Right cardiac atrium (tissue), 5 donors: ENCODE results near the gene BRD1. TPM values are rescaled to one million over a fixed set of nuclear protein-coding genes. Genes with fewer than 3 reads are reported as not detected.

ENCODE experiments used
- ATAC-seq, 2 donors: fragments of 200-7000 bp; cut with Tn5 transposase; one replicate each; pipeline versions ENCODE4 v1.8.0 to v1.9.1; 2020; ENCODE audit warnings: moderate library complexity in 2 of 2, mild to moderate bottlenecking in 1 of 2
- DNase-seq, 3 donors: peaks; one replicate each; pipeline ENCODE4 v3.0.0-alpha.2; 2020
- H3K27ac ChIP-seq: one replicate; pipeline ENCODE4 v1.5.1; 2013; ENCODE audit warnings: mild to moderate bottlenecking, low read length, control low read depth, moderate library complexity
- H3K27me3 ChIP-seq: one replicate; pipeline ENCODE4 v1.6.1; 2013; ENCODE audit not compliant: control insufficient read depth, insufficient read depth
- H3K4me1 ChIP-seq: one replicate; pipeline ENCODE4 v1.6.1; 2013; ENCODE audit warnings: low read length; ENCODE audit not compliant: control insufficient read depth, insufficient read depth
- H3K4me3 ChIP-seq: one replicate; pipeline ENCODE4 v1.5.1; 2013; ENCODE audit warnings: low read length, control low read depth
- H3K9me3 ChIP-seq: one replicate; pipeline ENCODE4 v1.6.1; 2013; ENCODE audit warnings: low read length; ENCODE audit not compliant: control insufficient read depth
- WGBS: extraction: QIAGEN DNeasy Blood & Tissue Kit; methylation state at CpG from one replicate; pipeline ENCODE4 v1.1.7; 2013; 5-methylcytosine and 5-hydroxymethylcytosine counted together
- intact Hi-C, 4 donors: fragments of 100-400 bp; cut with DNase I; formaldehyde crosslinking; loops; one replicate each; pipeline versions ENCODE4 v1.11.0 to v1.14.0; 2022 to 2023
- polyA plus RNA-seq: library from polyadenylated mRNA; stranded (reverse); fragments of 200-250 nt; gene quantifications from one replicate; pipeline ENCODE4 v1.2.3, GENCODE V29; 2013
- total RNA-seq, 4 donors: library from RNA; stranded (reverse); fragmentation: NEBNext Ultra II Directional; extraction: Animal tissue kit (Norgen Biotek cat#: 25700); gene quantifications; one replicate each; pipeline ENCODE4 v1.2.1, GENCODE V29; 2021
- donor health status: healthy with polysubstance abuse.
- donor health status: DM: no; HTN: yes; CAD: no.
- donor health status: DM: no; HTN: no; CAD: no.
- donor health status: DM: no; HTN: yes; CAD: no; lungs with severe emphysema.
- donor health status: DM: yes; HTN: yes; CAD: no.

BRD1 gene
- total and polyA plus RNA-seq, 5 donors: 16.3 to 19.4 (median 18.2) TPM

- Histone ChIP-seq H3K27ac (no peak overlapping the region), H3K9me3 (no peaks in the 10 kb centered on the region), H3K27me3 (no peaks in the 10 kb centered on the region), H3K4me1 (peaks cover 7% of the 10 kb centered on the region), H3K4me3 (no peak overlapping the region)
- intact Hi-C loops: no loop called here
- no peak for DNase-seq
- 72% methylated on average over 5 of the region's 5 CpGs for WGBS
- no peak for ATAC-seq
Measured at GRCh38 chr22:49810363-49811019, 17.2 kb downstream of the BRD1 start.

DNA sequence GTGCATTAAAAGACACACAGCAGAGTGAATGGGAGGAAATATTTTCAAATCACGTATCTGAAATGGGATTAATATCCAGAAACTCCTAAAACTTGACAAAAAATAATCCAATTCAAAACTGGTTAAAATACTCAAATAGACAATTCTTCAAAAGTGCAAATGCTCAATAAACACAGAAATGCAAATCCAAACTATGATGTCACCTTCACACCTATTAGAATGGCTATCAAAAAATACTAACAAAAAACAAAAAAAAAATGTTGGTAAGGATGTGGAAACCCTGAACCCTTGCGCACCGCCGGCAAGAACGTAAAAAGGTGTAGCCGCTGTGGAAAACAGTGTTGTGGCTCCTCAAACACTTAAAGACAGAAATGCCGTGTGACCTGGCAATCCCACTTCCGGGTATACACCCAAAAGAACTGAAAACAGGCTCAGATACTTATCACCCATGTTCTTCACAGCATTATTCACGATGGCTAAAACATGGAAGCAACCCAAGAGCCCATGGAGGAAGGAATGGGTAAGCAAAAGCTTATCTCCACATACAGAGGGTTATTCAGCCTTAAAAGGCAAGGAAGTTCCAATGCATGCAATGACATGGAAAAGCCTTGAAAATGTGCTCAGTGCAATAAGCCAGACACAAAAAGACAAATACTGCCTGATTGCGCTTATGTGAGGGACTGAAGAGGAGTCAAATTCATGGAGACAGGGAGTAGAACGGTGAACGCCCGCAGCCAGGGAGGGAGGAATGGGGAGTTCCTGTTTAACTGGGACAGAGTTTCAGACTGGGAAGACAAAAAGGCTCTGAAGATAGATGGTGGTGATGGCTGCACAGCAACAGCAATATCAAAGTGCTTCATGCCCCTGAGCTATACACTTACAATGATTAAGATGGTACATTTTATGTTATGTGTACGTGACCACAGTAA lies 19.6 kb downstream of the BRD1 start:
- WGBS: 81% methylated on average over 14 of the region's 14 CpGs
- DNase-seq: no peak
- no peaks in the 10 kb centered on the region for H3K9me3 ChIP-seq
- no peaks in the 10 kb centered on the region for H3K27me3 ChIP-seq
- H3K27ac ChIP-seq: no peak overlapping the region
- H3K4me3 ChIP-seq: no peak overlapping the region
- ATAC-seq: peak in 1 of 2 donors; percentile 25
- H3K4me1 ChIP-seq: peaks cover 7% of the 10 kb centered on the region
- intact Hi-C loops: no loop called here

GRCh38 chr22:49807129-49807528 lies 20.5 kb downstream of the BRD1 start:
- H3K27me3 ChIP-seq: no peaks in the 10 kb centered on the region
- peaks cover 7% of the 10 kb centered on the region for H3K4me1 ChIP-seq
- H3K9me3 ChIP-seq: no peaks in the 10 kb centered on the region
- ATAC-seq (no peak), DNase-seq (peak in 1 of 3 donors; percentile 0)
- H3K4me3 ChIP-seq: no peak overlapping the region
- intact Hi-C loops: no loop called here
- H3K27ac ChIP-seq: no peak overlapping the region
- 95% methylated on average over 8 of the region's 8 CpGs for WGBS

DNA sequence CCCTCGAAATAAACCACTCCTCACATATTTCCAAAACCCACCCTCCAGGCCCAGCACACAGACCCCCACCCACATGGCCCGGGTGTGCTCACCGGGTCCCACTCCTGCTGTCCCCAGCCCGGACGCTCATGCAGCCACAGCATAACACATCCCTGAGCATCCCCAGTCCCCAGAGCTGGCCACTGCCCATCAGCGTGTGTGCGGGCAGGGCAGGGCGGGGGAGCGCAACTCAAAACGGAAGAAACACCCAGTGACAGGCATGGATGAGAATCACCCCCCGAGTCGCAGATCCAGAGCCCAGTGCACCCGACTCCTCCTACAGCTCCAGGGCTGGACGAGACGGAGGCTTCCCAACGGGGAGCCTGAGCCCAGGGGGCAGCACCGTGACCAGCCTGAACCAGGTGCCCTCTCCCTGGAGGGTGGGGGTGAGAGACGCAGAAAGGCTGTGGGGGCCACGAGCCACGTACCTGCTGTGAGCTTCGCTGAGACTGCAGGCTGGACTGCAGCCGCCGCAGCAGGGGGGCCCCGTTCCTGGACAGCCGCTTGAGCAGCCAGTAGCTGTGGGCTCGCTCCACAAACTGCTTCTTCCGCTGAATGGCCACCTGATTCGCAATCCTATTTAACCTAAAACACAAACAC lies 23.8 kb downstream of the BRD1 start:
- 91% methylated on average over 28 of the region's 28 CpGs for WGBS
- peak in 1 of 3 donors; percentile 36 for DNase-seq
- Histone ChIP-seq H3K9me3 (no peaks in the 10 kb centered on the region), H3K27me3 (no peaks in the 10 kb centered on the region), H3K4me3 (no peak overlapping the region), H3K4me1 (peaks cover 8% of the 10 kb centered on the region), H3K27ac (no peak overlapping the region)
- intact Hi-C loops: no loop called here
- no peak for ATAC-seq

DNA sequence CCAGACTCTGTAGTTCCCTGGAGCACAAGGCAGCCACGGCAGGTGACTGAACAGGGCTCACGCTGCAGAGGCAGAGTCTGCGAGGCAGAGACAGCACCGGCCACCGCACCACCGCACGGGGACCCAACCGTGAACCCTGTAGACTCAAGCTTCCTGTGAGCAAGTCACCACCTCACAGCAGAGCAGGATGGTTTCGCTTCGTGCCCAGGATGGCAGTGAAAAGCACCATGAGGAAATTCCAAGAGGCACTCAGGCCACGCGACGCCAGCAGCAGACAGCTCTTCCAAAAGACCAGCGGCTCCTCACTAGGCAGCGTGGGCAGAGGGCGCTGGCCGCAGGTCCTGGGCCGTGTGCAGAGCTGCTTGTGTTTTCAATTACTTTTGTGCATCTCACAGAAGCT lies 24.5 kb downstream of the BRD1 start:
- intact Hi-C loops: no loop called here
- H3K9me3 ChIP-seq: no peaks in the 10 kb centered on the region
- peaks cover 5% of the 10 kb centered on the region for H3K4me1 ChIP-seq
- 93% methylated on average over 18 of the region's 18 CpGs for WGBS
- H3K27ac ChIP-seq: no peak overlapping the region
- ATAC-seq (no peak), DNase-seq (peak in 1 of 3 donors; percentile 51)
- H3K27me3 ChIP-seq: no peaks in the 10 kb centered on the region
- H3K4me3 ChIP-seq: no peak overlapping the region

GRCh38 chr22:49801391-49802060 lies 26.1 kb downstream of the BRD1 start:
- WGBS: 78% methylated on average over 18 of the region's 18 CpGs
- DNase-seq: peak in 1 of 3 donors; percentile 32
- Histone ChIP-seq H3K9me3 (no peaks in the 10 kb centered on the region), H3K27me3 (no peaks in the 10 kb centered on the region), H3K4me1 (peaks cover 3% of the 10 kb centered on the region), H3K27ac (peak overlapping the region; percentile 30), H3K4me3 (no peak overlapping the region)
- intact Hi-C loops: no loop called here
- no peak for ATAC-seq

DNA sequence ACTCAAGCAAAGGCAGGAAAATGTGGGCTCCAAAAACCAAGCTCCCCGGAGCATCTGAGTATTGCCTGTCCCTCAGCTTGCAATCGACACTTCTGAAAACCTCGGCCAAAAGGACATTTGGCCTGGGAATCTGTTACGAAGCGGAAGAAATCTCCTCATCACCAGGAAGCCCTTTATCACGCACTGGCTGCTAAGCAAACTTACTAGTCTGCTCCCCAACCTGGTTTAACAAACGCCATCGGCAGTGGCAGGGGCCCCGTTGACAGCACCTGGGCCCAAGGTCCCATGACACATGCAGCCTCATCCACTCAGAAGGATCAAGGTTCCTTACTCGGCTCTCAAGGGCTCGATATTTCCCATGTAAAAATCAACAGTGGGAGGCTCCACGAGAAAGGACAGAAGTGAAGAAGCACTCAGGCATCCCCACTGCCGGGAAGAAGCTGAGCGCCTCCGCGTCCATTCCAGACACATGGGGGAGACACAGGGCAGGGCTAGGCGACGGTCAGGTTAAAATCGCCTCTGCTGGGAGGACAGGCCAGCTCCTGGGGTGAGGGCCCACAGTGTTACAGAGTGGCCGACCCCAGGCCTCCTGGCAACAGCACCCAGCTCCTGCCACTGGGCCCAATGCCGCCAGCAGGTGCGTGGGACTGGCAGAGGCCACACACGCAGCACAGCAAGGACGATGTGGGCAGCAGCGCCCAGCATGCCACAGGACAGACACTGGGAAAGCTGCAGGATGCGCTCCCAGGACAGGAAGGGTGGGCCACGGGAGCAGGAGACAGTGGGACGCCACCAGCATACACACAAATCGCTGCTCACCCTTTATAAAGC lies 27.1 kb downstream of the BRD1 start:
- Histone ChIP-seq H3K9me3 (no peaks in the 10 kb centered on the region), H3K4me1 (peaks cover 3% of the 10 kb centered on the region), H3K27me3 (no peaks in the 10 kb centered on the region), H3K27ac (no peak overlapping the region), H3K4me3 (no peak overlapping the region)
- 58% methylated on average over 29 of the region's 29 CpGs for WGBS
- ATAC-seq (peak; percentile 37 to 42), DNase-seq (peak in 1 of 3 donors; percentile 56)
- intact Hi-C loops: no loop called here

- WGBS: 86% methylated on average over 18 of the region's 18 CpGs
- Histone ChIP-seq H3K27me3 (no peaks in the 10 kb centered on the region), H3K4me1 (peaks cover 3% of the 10 kb centered on the region), H3K27ac (no peak overlapping the region), H3K9me3 (no peaks in the 10 kb centered on the region), H3K4me3 (no peak overlapping the region)
- peak in 1 of 2 donors; percentile 4 for ATAC-seq
- intact Hi-C loops: no loop called here
- DNase-seq: peak in 1 of 3 donors; percentile 47
Measured at GRCh38 chr22:49799431-49800075, 28.1 kb downstream of the BRD1 start.

GRCh38 chr22:49798486-49799151 lies 29.1 kb downstream of the BRD1 start:
- H3K9me3 ChIP-seq: no peaks in the 10 kb centered on the region
- intact Hi-C loops: no loop called here
- 95% methylated on average over 37 of the region's 37 CpGs for WGBS
- DNase-seq (peak in 1 of 3 donors; percentile 29), ATAC-seq (peak; percentile 20 to 22)
- H3K4me3 ChIP-seq: no peak overlapping the region
- H3K4me1 ChIP-seq: peaks cover 3% of the 10 kb centered on the region
- H3K27me3 ChIP-seq: no peaks in the 10 kb centered on the region
- no peak overlapping the region for H3K27ac ChIP-seq
